NB4 (cell line): ENCODE results near the gene SDK2.

Experiments used
- CTCF ChIP-seq: IDR thresholded peaks from one replicate; pipeline ENCODE4 v1.5.1; 2012; ENCODE audit warnings: low read depth, low read length
- MYC ChIP-seq: IDR thresholded peaks from 2 replicates; pipeline ENCODE4 v1.6.1; 2011; ENCODE audit warnings: low read depth, low read length
- POLR2A ChIP-seq: IDR thresholded peaks from 2 replicates; pipeline ENCODE4 v1.6.1; 2011; ENCODE audit warnings: mild to moderate bottlenecking; ENCODE audit not compliant: insufficient read length; ENCODE audit errors: extremely low read depth

- TF ChIP-seq CTCF, result peak; percentile 19
- TF ChIP-seq POLR2A, result no peak
- peak; percentile 58 for TF ChIP-seq MYC
These were observed 304.1 kb downstream of the SDK2 start for GRCh38 chr17:73340093-73340596.
